IMR-90 (cell line): ENCODE results near the gene ATG2A. TPM values are rescaled to one million over a fixed set of nuclear protein-coding genes. Genes with fewer than 3 reads are reported as not detected.
A peak's percentile ranks its signal among the peaks of the same experiment; 100 is the strongest.

Experiments used
- ATAC-seq: fragments of 200-7000 bp; cut with Tn5 transposase; 2 replicates; pipeline ENCODE4 v1.9.1; 2020; ENCODE audit warnings: low read depth, mild to moderate bottlenecking, moderate library complexity
- BruUV-seq: library from RNA; stranded (reverse); fragments of 400-500 nt; replicated peaks from 2 replicates; lab custom pipeline; 2021; lab: Mats Ljungman, UMichigan
- CTCF ChIA-PET: fragments of 300-600 bp; formaldehyde crosslinking; extraction: SDS; loops from one replicate; lab custom pipeline; 2021; ENCODE audit warnings: antibody characterized with exemption; lab: Yijun Ruan, JAX
- POLR2A ChIA-PET: fragments of 300-600 bp; sonication (Branson Sonifier 250); formaldehyde crosslinking; loops from one replicate; lab custom pipeline; 2022; ENCODE audit warnings: antibody characterized with exemption; ENCODE audit not compliant: unreplicated experiment; lab: Charles Lee
- DNase-seq: peaks from one replicate; pipeline ENCODE4 v3.0.0; 2013
- H2AFZ ChIP-seq: replicated peaks from 2 replicates; pipeline ENCODE3; 2013; ENCODE audit warnings: low read length, mild to moderate bottlenecking; ENCODE audit not compliant: poor library complexity
- H2AK5ac ChIP-seq: 2 replicates; pipeline ENCODE4 v1.6.1; 2013; ENCODE audit warnings: low read depth, low read length, inconsistent platforms
- H2AK9ac ChIP-seq: replicated peaks from 2 replicates; pipeline ENCODE3; 2013; ENCODE audit warnings: mild to moderate bottlenecking, low read depth, low read length, moderate library complexity; ENCODE audit not compliant: poor library complexity
- H2BK120ac ChIP-seq: 2 replicates; pipeline ENCODE4 v1.6.1; 2013; ENCODE audit warnings: low read depth, low read length, inconsistent platforms
- H2BK15ac ChIP-seq: 3 replicates; pipeline ENCODE4 v1.6.1; 2013; ENCODE audit warnings: low read depth, low read length, inconsistent platforms
- H2BK20ac ChIP-seq: 2 replicates; pipeline ENCODE4 v1.6.1; 2013; ENCODE audit warnings: low read depth, mild to moderate bottlenecking, inconsistent platforms, low read length, moderate library complexity
- H2BK5ac ChIP-seq: 2 replicates; pipeline ENCODE4 v1.6.1; 2013; ENCODE audit warnings: mild to moderate bottlenecking, low read depth, low read length, inconsistent platforms; ENCODE audit not compliant: poor library complexity, severe bottlenecking
- H3K14ac ChIP-seq: replicated peaks from 2 replicates; pipeline ENCODE4 v1.6.1; 2013; ENCODE audit warnings: low read depth, low read length, inconsistent platforms
- H3K18ac ChIP-seq: 2 replicates; pipeline ENCODE4 v1.6.1; 2013; ENCODE audit warnings: low read depth, low read length, control low read depth
- H3K23ac ChIP-seq: 2 replicates; pipeline ENCODE4 v1.6.1; 2013; ENCODE audit warnings: low read depth, low read length, inconsistent platforms
- H3K27ac ChIP-seq: 2 replicates; pipeline ENCODE4 v1.5.1; 2013; ENCODE audit warnings: mild to moderate bottlenecking, control low read depth, low read length; ENCODE audit not compliant: insufficient read depth
- H3K27me3 ChIP-seq: 2 replicates; pipeline ENCODE4 v1.6.1; 2013; ENCODE audit warnings: low read length; ENCODE audit not compliant: control insufficient read depth, insufficient read depth
- H3K36me3 ChIP-seq: 2 replicates; pipeline ENCODE4 v1.6.1; 2013; ENCODE audit warnings: low read length, mixed read lengths; ENCODE audit not compliant: control insufficient read depth, insufficient read depth
- H3K4ac ChIP-seq: 2 replicates; pipeline ENCODE4 v1.6.1; 2013; ENCODE audit warnings: low read depth, low read length, inconsistent platforms
- H3K4me1 ChIP-seq: 2 replicates; pipeline ENCODE4 v1.6.1; 2013; ENCODE audit warnings: low read length, mixed read lengths; ENCODE audit not compliant: control insufficient read depth, insufficient read depth
- H3K4me2 ChIP-seq: 2 replicates; pipeline ENCODE4 v1.6.1; 2013; ENCODE audit warnings: low read depth, mild to moderate bottlenecking, control low read depth, low read length, moderate library complexity
- H3K4me3 ChIP-seq: 2 replicates; pipeline ENCODE4 v1.5.1; 2013; ENCODE audit warnings: low read depth, mild to moderate bottlenecking, control low read depth, low read length, moderate library complexity; ENCODE audit not compliant: insufficient read depth
- H3K56ac ChIP-seq: 2 replicates; pipeline ENCODE4 v1.6.1; 2013; ENCODE audit warnings: low read length, inconsistent platforms; ENCODE audit not compliant: insufficient read depth; ENCODE audit errors: extremely low read depth
- H3K79me1 ChIP-seq, 2 experiments: 2 replicates each; pipeline ENCODE4 v1.6.1; 2013; ENCODE audit warnings: low read length in 2 of 2, inconsistent platforms in 1 of 2, low read depth in 1 of 2
- H3K9ac ChIP-seq: 2 replicates; pipeline ENCODE4 v1.6.1; 2013; ENCODE audit warnings: low read depth, low read length, control low read depth
- H3K9me1 ChIP-seq: 2 replicates; pipeline ENCODE4 v1.6.1; 2013; ENCODE audit warnings: low read length, inconsistent platforms; ENCODE audit not compliant: insufficient read depth
- H3K9me3 ChIP-seq: 2 replicates; pipeline ENCODE4 v1.6.1; 2013; ENCODE audit warnings: low read length; ENCODE audit not compliant: control insufficient read depth, insufficient read depth
- H4K20me1 ChIP-seq: 2 replicates; pipeline ENCODE4 v1.6.1; 2013; ENCODE audit warnings: low read length, inconsistent platforms; ENCODE audit not compliant: insufficient read depth
- H4K5ac ChIP-seq: 2 replicates; pipeline ENCODE4 v1.6.1; 2013; ENCODE audit warnings: mild to moderate bottlenecking, low read depth, low read length, control low read depth
- H4K8ac ChIP-seq, 2 experiments: 2 replicates each; pipeline ENCODE4 v1.6.1; 2013; ENCODE audit warnings: low read depth in 2 of 2, low read length in 2 of 2, control low read depth in 1 of 2, inconsistent platforms in 1 of 2
- H4K91ac ChIP-seq: 2 replicates; pipeline ENCODE4 v1.6.1; 2013; ENCODE audit warnings: low read depth, low read length, inconsistent platforms; ENCODE audit not compliant: insufficient read depth
- BHLHE40 ChIP-seq: fragments of 150-350 bp; IDR thresholded peaks from 2 replicates; pipeline ENCODE4 v1.6.1; 2016; ENCODE audit warnings: mild to moderate bottlenecking, low read depth, low read length
- CEBPB ChIP-seq: IDR thresholded peaks from 2 replicates; pipeline ENCODE4 v1.6.1; 2012; ENCODE audit warnings: low read depth, low read length, improper control_type of control experiment
- CHD1 ChIP-seq: IDR thresholded peaks from 2 replicates; pipeline ENCODE4 v1.6.1; 2012; ENCODE audit warnings: low read depth, low read length, improper control_type of control experiment
- FOS ChIP-seq: fragments of 150-350 bp; IDR thresholded peaks from 2 replicates; pipeline ENCODE4 v1.6.1; 2016; ENCODE audit warnings: low read depth, low read length
- MAFK ChIP-seq: IDR thresholded peaks from 2 replicates; pipeline ENCODE4 v1.6.1; 2012; ENCODE audit warnings: low read depth, low read length, improper control_type of control experiment
- MAZ ChIP-seq: IDR thresholded peaks from 2 replicates; pipeline ENCODE4 v1.6.1; 2012; ENCODE audit warnings: low read depth, mild to moderate bottlenecking, low read length, improper control_type of control experiment, moderate library complexity, borderline replicate concordance
- MXI1 ChIP-seq: IDR thresholded peaks from 2 replicates; pipeline ENCODE4 v1.6.1; 2012; ENCODE audit warnings: low read depth, mild to moderate bottlenecking, low read length, moderate library complexity, borderline replicate concordance
- RAD21 ChIP-seq: IDR thresholded peaks from 2 replicates; pipeline ENCODE4 v1.6.1; 2012; ENCODE audit warnings: low read length, improper control_type of control experiment
- RFX5 ChIP-seq: IDR thresholded peaks from 2 replicates; pipeline ENCODE4 v1.8.0; 2012; ENCODE audit warnings: low read depth, mild to moderate bottlenecking, low read length, moderate library complexity
- SMC3 ChIP-seq: fragments of 150-350 bp; IDR thresholded peaks from 2 replicates; pipeline ENCODE4 v1.6.1; 2016; ENCODE audit warnings: low read depth, mild to moderate bottlenecking, antibody characterized with exemption, low read length, moderate library complexity
- WGBS, 2 experiments: methylation state at CpG; one replicate each; pipeline versions ENCODE4 v1.1.5 to v1.1.7; 2013; ENCODE audit warnings: missing lambda C conversion rate in 2 of 2; ENCODE audit not compliant: insufficient read length in 1 of 2; ENCODE audit errors: extremely low coverage in 2 of 2; 5-methylcytosine and 5-hydroxymethylcytosine counted together
- dilution Hi-C: fragments of 300-500 bp; cut with HindIII; formaldehyde crosslinking; loops from one replicate; pipeline ENCODE4 v1.14.3; 2018; ENCODE audit warnings: low sequenced_read_pairs; ENCODE audit not compliant: unreplicated experiment
- in situ Hi-C: fragments of 300-500 bp; cut with MboI; formaldehyde crosslinking; loops from 3 replicates; pipeline ENCODE4 v1.14.3; 2019; ENCODE audit warnings: low sequenced_read_pairs, inconsistent platforms, mixed read lengths
- intact Hi-C: fragments of 100-400 bp; cut with micrococcal nuclease; formaldehyde crosslinking; loops from 2 replicates; pipeline ENCODE4 v1.10.0; 2022
- polyA plus RNA-seq, 3 experiments: library from polyadenylated mRNA; depleted of rRNA; stranded (reverse); fragments of >200 nt; gene quantifications; 2 replicates each; pipeline ENCODE4 v1.2.3, GENCODE V29; 2012; ENCODE audit warnings: low replicate concordance in 1 of 3
- total RNA-seq: library from RNA; depleted of rRNA; stranded (reverse); fragments of >200 nt; gene quantifications from 2 replicates; pipeline ENCODE4 v1.2.3, GENCODE V29; 2012
- TF ChIP-seq, protein P1 (sequence below): fragments of 150-350 bp; IDR thresholded peaks from 2 replicates; pipeline ENCODE4 v1.6.1; 2017; ENCODE audit warnings: mild to moderate bottlenecking, antibody characterized with exemption, low read length, low read depth
- TF ChIP-seq, protein P2 (sequence below): fragments of 150-350 bp; IDR thresholded peaks from 2 replicates; pipeline ENCODE4 v1.6.1; 2016; ENCODE audit warnings: low read depth, mild to moderate bottlenecking, low read length, moderate library complexity, borderline replicate concordance

The ATG2A gene
- total and polyA plus RNA-seq, 2 of the 4 experiments (the other 2 are of a cell fraction) = 3.2 to 10.5 TPM

- TF ChIP-seq MAZ = no peak
These were observed 42.4 kb downstream of the ATG2A start (continued) for GRCh38 chr11:64874308-64875240.

DNA sequence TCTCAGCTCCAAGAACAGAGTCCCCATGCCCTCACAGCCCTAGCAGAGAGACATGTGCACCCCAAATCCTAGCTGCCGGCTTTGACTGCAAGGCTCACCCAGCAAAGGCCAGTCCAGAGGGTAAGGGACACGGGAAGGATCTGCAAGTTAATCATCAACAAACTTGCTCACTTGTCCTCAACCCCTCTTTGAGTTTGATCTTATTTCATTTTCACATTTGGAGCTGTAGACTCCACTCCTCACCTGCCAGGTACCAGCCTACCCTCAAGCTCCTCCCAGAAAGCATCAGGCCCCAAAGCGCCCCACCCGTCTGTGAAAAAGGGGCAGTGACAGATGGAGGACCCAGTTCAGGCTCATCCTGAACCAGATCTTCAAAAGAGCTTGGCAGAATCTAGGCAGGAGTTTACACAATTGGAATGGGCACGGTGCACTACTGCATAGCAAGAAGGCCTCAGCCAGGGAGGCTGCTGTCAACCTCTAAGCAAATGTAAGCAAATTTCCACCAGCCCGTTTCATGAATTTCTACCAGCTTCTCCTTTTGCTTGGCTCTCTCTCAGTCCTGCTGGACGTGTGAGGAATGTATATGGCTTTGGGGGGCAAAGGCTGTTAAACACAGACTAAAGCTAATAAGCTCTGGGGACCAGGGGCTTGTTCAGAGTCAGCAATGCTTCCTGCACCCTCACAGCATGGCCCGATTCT, 44.1 kb downstream of the ATG2A start:
- Histone ChIP-seq H3K36me3 (peaks cover 42% of the 10 kb centered on the region), H4K8ac (no peak overlapping the region), H3K79me1 (peaks cover 14 to 73% of the 10 kb centered on the region in 2 experiments; a peak in 3 of 4 replicates), H2BK5ac (no peak overlapping the region), H3K9me3 (no peaks in the 10 kb centered on the region), H2AFZ (no peak overlapping the region), H2BK120ac (no peak overlapping the region), H3K27me3 (no peaks in the 10 kb centered on the region), H3K4me3 (no peak overlapping the region), H3K56ac (no peak overlapping the region), H3K4me2 (no peak overlapping the region), H3K27ac (no peak overlapping the region), H3K4me1 (peaks cover 49% of the 10 kb centered on the region), H3K14ac (no peak overlapping the region), H3K4ac (no peak overlapping the region), H4K20me1 (peaks cover 90% of the 10 kb centered on the region), H2AK5ac (peak overlapping the region; percentile 35; the same call in 1 of the 2 replicates), H3K23ac (peak overlapping the region; percentile 61; the same call in 1 of the 2 replicates), H3K9ac (no peak overlapping the region), H2AK9ac (no peak overlapping the region), H3K18ac (no peak overlapping the region), H4K91ac (no peak overlapping the region), H3K9me1 (peaks cover 46% of the 10 kb centered on the region), H4K5ac (no peak overlapping the region), H2BK20ac (no peak overlapping the region), H2BK15ac (no peak overlapping the region)
- ChIA-PET POLR2A (no interaction called here), CTCF (interaction anchor here (1.0 kb wide), 1 partner anchor 15 kb away, joined by 4 read pairs; no protein-coding TSS in a partner anchor)
- dilution Hi-C loops (no loop called here), in situ Hi-C loops (no loop called here), intact Hi-C loops (no loop called here)
- ATAC-seq (no peak), DNase-seq (no peak)
- BruUV-seq = no TSS peak
- 100% methylated on average over 1 of the region's 8 CpGs; no CpG with 5 or more reads in 1 of the 2 experiments for WGBS, 2 experiments
- TF ChIP-seq CHD1 (no peak), MAZ (no peak), CEBPB (no peak), FOS (no peak), BHLHE40 (no peak), SMC3 (no peak), RAD21 (no peak), MXI1 (no peak), RFX5 (no peak), MAFK (no peak)
- TF ChIP-seq, protein P1, sequence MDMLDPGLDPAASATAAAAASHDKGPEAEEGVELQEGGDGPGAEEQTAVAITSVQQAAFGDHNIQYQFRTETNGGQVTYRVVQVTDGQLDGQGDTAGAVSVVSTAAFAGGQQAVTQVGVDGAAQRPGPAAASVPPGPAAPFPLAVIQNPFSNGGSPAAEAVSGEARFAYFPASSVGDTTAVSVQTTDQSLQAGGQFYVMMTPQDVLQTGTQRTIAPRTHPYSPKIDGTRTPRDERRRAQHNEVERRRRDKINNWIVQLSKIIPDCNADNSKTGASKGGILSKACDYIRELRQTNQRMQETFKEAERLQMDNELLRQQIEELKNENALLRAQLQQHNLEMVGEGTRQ = no peak
- TF ChIP-seq, protein P2, sequence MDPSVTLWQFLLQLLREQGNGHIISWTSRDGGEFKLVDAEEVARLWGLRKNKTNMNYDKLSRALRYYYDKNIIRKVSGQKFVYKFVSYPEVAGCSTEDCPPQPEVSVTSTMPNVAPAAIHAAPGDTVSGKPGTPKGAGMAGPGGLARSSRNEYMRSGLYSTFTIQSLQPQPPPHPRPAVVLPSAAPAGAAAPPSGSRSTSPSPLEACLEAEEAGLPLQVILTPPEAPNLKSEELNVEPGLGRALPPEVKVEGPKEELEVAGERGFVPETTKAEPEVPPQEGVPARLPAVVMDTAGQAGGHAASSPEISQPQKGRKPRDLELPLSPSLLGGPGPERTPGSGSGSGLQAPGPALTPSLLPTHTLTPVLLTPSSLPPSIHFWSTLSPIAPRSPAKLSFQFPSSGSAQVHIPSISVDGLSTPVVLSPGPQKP = no peak
